A673 (cell line): Measurements from ENCODE around the gene DLGAP1.

Experiments used
- CTCF ChIP-seq: fragments of 300-800, 200-600 bp; sonication (generic); conservative IDR thresholded peaks from 2 replicates; pipeline ENCODE4 v1.5.1; 2017; ENCODE audit warnings: low read depth, mild to moderate bottlenecking, antibody characterized with exemption, low read length, moderate library complexity, mixed read lengths
- EZH2 ChIP-seq: fragments of 200-600 bp; sonication (generic); IDR thresholded peaks from 2 replicates; pipeline ENCODE4 v1.6.1; 2017; ENCODE audit warnings: borderline replicate concordance, low read depth, mild to moderate bottlenecking, mixed read lengths, antibody characterized with exemption, low read length; ENCODE audit not compliant: poor library complexity, severe bottlenecking

- TF ChIP-seq CTCF (no peak), EZH2 (no peak)
Observed at GRCh38 chr18:3985020-3985419, 470.1 kb downstream of the DLGAP1 start.
